ENCODE results near the gene PFN2.

The PFN2 gene

GRCh38 chr3:149975919-149976318, 5.2 kb upstream of the PFN2 start:
- no peak overlapping the region for H2AFZ ChIP-seq (ENCODE audit: low read length)
- TF ChIP-seq, protein P1, sequence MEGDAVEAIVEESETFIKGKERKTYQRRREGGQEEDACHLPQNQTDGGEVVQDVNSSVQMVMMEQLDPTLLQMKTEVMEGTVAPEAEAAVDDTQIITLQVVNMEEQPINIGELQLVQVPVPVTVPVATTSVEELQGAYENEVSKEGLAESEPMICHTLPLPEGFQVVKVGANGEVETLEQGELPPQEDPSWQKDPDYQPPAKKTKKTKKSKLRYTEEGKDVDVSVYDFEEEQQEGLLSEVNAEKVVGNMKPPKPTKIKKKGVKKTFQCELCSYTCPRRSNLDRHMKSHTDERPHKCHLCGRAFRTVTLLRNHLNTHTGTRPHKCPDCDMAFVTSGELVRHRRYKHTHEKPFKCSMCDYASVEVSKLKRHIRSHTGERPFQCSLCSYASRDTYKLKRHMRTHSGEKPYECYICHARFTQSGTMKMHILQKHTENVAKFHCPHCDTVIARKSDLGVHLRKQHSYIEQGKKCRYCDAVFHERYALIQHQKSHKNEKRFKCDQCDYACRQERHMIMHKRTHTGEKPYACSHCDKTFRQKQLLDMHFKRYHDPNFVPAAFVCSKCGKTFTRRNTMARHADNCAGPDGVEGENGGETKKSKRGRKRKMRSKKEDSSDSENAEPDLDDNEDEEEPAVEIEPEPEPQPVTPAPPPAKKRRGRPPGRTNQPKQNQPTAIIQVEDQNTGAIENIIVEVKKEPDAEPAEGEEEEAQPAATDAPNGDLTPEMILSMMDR (conservative IDR thresholded peaks at IDR 0.05; ENCODE audit: low read length) = peak; percentile 57
- no peak for TF ChIP-seq EZH2phosphoT487 (IDR thresholded peaks at IDR 0.05; ENCODE audit: borderline replicate concordance)
- H3K9me3 ChIP-seq (ENCODE audit: insufficient read depth, low read depth, low read length) = no peaks in the 10 kb centered on the region
- H3K9ac ChIP-seq (ENCODE audit: low read depth, low read length, poor library complexity, severe bottlenecking) = no peak overlapping the region
- H3K4me1 ChIP-seq (ENCODE audit: insufficient read depth, low read length, poor library complexity, severe bottlenecking) = peaks cover 7% of the 10 kb centered on the region
- H3K36me3 ChIP-seq (ENCODE audit: insufficient read depth, low read length) = no peaks in the 10 kb centered on the region
- H3K4me2 ChIP-seq (ENCODE audit: low read depth, low read length, poor library complexity, severe bottlenecking) = no peak overlapping the region
- H3K27me3 ChIP-seq (ENCODE audit: insufficient read depth, low read length, poor library complexity, severe bottlenecking) = no peaks in the 10 kb centered on the region
- no peaks in the 10 kb centered on the region for H3K9me2 ChIP-seq (replicated peaks; ENCODE audit: low read depth, low read length)
- no peaks in the 10 kb centered on the region for H3K79me2 ChIP-seq (ENCODE audit: insufficient read depth, low read length)
- H3F3A ChIP-seq (ENCODE audit: low read depth) = 0 out of 2 replicates have a peak, but pooled peaks cover 5% of the 10 kb centered on the region
- no peak overlapping the region for H3K4me3 ChIP-seq (ENCODE audit: low read length, poor library complexity, severe bottlenecking)
- no peaks in the 10 kb centered on the region for H4K20me1 ChIP-seq (ENCODE audit: insufficient read depth, low read length, poor library complexity, severe bottlenecking)

- Histone ChIP-seq H3K4me3 (ENCODE audit: low read length, poor library complexity, severe bottlenecking) (peak overlapping the region; percentile 82), H3F3A (ENCODE audit: low read depth) (peaks cover 5% of the 10 kb centered on the region; the same call in 1 of the 2 replicates), H3K4me2 (ENCODE audit: low read depth, low read length, poor library complexity, severe bottlenecking) (peak overlapping the region; percentile 84), H2AFZ (ENCODE audit: low read length) (peak overlapping the region; percentile 97), H3K4me1 (ENCODE audit: insufficient read depth, low read length, poor library complexity, severe bottlenecking) (peaks cover 39% of the 10 kb centered on the region), H3K27me3 (ENCODE audit: insufficient read depth, low read length, poor library complexity, severe bottlenecking) (no peaks in the 10 kb centered on the region), H3K9me2 (replicated peaks; ENCODE audit: low read depth, low read length) (no peaks in the 10 kb centered on the region), H3K9me3 (ENCODE audit: insufficient read depth, low read depth, low read length) (no peaks in the 10 kb centered on the region), H3K79me2 (ENCODE audit: insufficient read depth, low read length) (peaks cover 35% of the 10 kb centered on the region), H3K9ac (ENCODE audit: low read depth, low read length, poor library complexity, severe bottlenecking) (peak overlapping the region; percentile 65), H4K20me1 (ENCODE audit: insufficient read depth, low read length, poor library complexity, severe bottlenecking) (peaks cover 17% of the 10 kb centered on the region), H3K36me3 (ENCODE audit: insufficient read depth, low read length) (no peaks in the 10 kb centered on the region)
- TF ChIP-seq, protein P1 (conservative IDR thresholded peaks at IDR 0.05; ENCODE audit: low read length) = no peak
- TF ChIP-seq EZH2phosphoT487 (IDR thresholded peaks at IDR 0.05; ENCODE audit: borderline replicate concordance) = no peak
Observed at GRCh38 chr3:149971403-149972075, 844 bp upstream of the PFN2 start.

GRCh38 chr3:149969940-149970715, 567 bp downstream of the PFN2 start:
- H3K4me1 ChIP-seq (ENCODE audit: insufficient read depth, low read length, poor library complexity, severe bottlenecking) = peaks cover 42% of the 10 kb centered on the region
- no peaks in the 10 kb centered on the region for H3K9me3 ChIP-seq (ENCODE audit: insufficient read depth, low read depth, low read length)
- TF ChIP-seq EZH2phosphoT487 (IDR thresholded peaks at IDR 0.05; ENCODE audit: borderline replicate concordance) = no peak
- H3K79me2 ChIP-seq (ENCODE audit: insufficient read depth, low read length) = peaks cover 43% of the 10 kb centered on the region
- peaks cover 21% of the 10 kb centered on the region for H4K20me1 ChIP-seq (ENCODE audit: insufficient read depth, low read length, poor library complexity, severe bottlenecking)
- no peaks in the 10 kb centered on the region; the same call in 1 of the 2 replicates for H3F3A ChIP-seq (ENCODE audit: low read depth)
- H3K36me3 ChIP-seq (ENCODE audit: insufficient read depth, low read length) = 0 out of 2 replicates have a peak, but pooled peaks cover under 1% of the 10 kb centered on the region
- H3K27me3 ChIP-seq (ENCODE audit: insufficient read depth, low read length, poor library complexity, severe bottlenecking) = no peaks in the 10 kb centered on the region
- peak overlapping the region; percentile 90 for H2AFZ ChIP-seq (ENCODE audit: low read length)
- peak overlapping the region; percentile 77 for H3K4me2 ChIP-seq (ENCODE audit: low read depth, low read length, poor library complexity, severe bottlenecking)
- H3K9ac ChIP-seq (ENCODE audit: low read depth, low read length, poor library complexity, severe bottlenecking) = peak overlapping the region; percentile 65
- H3K4me3 ChIP-seq (ENCODE audit: low read length, poor library complexity, severe bottlenecking) = peak overlapping the region; percentile 82
- H3K9me2 ChIP-seq (replicated peaks; ENCODE audit: low read depth, low read length) = no peaks in the 10 kb centered on the region

Data from Loucy (cell line).